GM13977 (cell line): Measurements from ENCODE around the gene LMBRD2.

Source experiments
- DNase-seq: peaks from one replicate; pipeline ENCODE4 v3.0.0; 2012; ENCODE audit warnings: low spot score
- in situ Hi-C: fragments of 300-500 bp; cut with MboI; formaldehyde crosslinking; loops from one replicate; pipeline ENCODE4 v1.12.0; 2022; ENCODE audit warnings: low sequenced_read_pairs, low pct_unique_long_range_greater_than_20kb, mixed read lengths, inconsistent platforms; ENCODE audit not compliant: unreplicated experiment
- TF ChIP-seq, protein P1 (sequence below): IDR thresholded peaks from 2 replicates; pipeline ENCODE4 v1.5.1; 2012; ENCODE audit warnings: mild to moderate bottlenecking, control low read depth; ENCODE audit not compliant: insufficient read depth; ENCODE audit errors: extremely low read depth, missing control alignments

Gene LMBRD2

DNA sequence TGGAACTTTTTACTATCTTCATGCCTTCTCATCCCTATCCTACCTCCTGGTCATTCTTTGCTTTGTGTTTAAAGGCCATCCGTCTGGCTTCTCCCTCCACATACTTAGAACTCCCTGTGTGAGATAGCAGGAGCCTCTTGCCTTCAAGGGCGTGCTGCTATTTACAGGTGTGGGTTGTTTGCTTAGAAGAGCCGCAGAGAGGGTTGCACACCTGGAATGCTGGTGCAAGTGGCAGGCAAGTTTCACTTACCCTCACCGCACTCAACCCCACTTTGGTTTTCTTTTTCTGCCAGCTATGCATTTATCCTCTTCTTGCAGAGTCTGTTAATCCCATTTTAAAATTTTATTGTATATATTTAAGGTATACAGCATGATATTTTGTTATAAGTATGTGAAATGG lies 12.8 kb upstream of the LMBRD2 start:
- in situ Hi-C loops: no loop called here
- no peak for DNase-seq
- TF ChIP-seq, protein P1, sequence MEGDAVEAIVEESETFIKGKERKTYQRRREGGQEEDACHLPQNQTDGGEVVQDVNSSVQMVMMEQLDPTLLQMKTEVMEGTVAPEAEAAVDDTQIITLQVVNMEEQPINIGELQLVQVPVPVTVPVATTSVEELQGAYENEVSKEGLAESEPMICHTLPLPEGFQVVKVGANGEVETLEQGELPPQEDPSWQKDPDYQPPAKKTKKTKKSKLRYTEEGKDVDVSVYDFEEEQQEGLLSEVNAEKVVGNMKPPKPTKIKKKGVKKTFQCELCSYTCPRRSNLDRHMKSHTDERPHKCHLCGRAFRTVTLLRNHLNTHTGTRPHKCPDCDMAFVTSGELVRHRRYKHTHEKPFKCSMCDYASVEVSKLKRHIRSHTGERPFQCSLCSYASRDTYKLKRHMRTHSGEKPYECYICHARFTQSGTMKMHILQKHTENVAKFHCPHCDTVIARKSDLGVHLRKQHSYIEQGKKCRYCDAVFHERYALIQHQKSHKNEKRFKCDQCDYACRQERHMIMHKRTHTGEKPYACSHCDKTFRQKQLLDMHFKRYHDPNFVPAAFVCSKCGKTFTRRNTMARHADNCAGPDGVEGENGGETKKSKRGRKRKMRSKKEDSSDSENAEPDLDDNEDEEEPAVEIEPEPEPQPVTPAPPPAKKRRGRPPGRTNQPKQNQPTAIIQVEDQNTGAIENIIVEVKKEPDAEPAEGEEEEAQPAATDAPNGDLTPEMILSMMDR: no peak

DNA sequence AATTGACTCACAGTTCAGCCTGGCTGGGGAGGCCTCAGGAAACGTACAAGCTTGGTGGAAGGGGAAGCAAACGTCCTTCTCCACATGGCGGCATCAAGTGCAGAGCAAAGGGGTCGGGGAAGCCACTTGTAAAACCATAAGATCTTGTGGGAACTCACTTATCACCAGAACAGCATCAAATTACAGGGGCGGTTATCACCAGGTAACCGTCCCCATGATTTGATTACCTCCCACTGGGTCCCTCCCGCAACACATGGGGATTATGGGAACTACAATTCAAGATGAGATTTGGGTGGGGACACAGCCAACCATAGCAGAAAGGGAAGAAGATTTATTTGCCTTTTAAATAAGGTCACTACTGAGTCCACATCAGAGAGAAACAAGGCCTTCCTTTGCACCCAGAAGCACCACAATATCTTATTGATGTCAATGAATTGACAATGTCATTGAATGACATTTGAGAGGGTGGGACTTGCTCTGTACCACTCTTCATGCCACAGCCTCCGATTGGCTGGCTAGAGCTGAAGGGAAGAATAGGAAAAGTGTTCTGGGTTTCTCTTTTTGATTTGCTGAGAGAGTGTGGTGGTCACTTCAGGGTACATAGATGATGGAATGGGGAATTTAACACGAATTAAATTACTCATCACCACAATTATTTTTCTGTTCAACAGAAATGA lies 11.3 kb upstream of the LMBRD2 start:
- TF ChIP-seq, protein P1: no peak
- in situ Hi-C loops: no loop called here
- DNase-seq: no peak

DNA sequence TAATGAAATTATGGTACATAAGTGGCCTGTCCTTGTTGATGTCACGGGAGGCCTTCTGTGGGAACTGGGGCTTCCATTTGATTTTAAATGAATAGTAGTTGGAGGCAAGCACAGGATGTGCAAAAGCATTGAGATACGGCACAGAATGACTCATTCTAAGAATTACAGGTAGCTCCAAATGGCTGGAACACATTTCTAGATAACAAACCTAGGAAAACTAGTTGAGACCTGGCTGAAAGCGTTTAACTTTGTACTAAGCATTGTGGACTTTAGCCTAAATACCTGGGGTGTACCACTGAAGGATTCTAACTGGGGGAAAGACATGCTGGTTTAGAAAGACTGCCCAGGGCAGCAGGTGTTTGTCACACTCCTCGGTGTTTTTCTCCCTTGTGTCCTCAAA lies 9.7 kb upstream of the LMBRD2 start:
- no peak for DNase-seq
- TF ChIP-seq, protein P1: no peak
- in situ Hi-C loops: no loop called here

DNA sequence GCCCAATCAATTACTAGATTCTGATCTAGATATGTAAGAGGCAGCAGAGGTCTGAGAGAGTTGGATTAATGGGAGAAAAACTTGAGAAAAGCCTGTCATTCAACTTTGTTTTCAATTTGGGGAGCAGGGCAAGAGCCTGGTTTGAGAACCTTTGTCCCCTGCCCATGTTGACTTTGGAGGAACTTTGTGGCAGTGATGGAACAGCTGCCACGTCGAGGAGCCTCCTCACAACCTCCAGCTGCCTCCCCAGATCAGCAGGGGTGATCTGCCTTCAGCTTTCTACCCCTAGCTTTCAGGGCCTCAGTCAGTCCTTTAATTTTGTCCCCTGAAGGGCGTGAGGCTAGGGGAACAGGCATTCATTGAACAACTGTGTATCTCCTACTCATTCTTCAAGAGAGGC lies 8.9 kb upstream of the LMBRD2 start:
- in situ Hi-C loops: no loop called here
- DNase-seq: no peak
- TF ChIP-seq, protein P1: no peak

DNA sequence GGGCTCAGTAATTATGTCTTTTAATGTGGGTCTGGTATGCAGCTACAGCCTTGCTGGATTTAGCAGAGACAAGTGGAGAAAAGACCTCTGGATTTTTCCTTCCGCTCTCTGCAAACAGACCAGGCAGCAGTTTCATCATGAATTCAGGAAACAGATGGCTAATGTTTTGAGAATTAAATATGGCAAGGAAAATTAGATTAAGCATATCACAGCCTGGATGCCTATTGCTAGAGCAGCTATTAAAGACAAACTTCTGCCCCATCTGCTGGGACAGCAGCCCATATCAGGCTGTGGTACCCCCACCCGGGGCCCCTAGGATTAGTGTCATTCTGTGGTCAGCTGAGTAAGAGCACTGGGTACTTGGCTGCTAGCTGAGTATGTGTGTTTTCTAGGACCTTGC lies 6.5 kb upstream of the LMBRD2 start:
- TF ChIP-seq, protein P1: no peak
- DNase-seq: no peak
- in situ Hi-C loops: no loop called here

DNA sequence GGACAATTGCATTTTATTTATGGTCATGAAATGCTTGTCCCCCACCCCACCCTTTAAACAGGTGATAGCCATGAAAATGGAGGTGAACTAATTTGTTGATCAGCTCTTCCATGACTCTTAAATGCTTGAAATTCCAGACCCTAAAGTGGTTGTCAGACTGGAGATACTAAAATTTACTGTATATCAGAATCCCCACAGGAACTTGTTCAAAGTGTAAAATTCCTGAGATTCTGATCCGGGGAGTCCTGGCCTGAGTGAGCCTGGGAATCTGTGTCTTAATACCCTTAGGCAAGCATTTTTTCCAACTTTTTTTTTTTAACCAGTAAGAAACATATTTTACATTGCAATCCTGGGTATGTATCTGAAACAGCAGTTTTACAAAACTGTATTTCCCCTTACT lies 4.9 kb upstream of the LMBRD2 start:
- TF ChIP-seq, protein P1: no peak
- DNase-seq: no peak
- in situ Hi-C loops: no loop called here

DNA sequence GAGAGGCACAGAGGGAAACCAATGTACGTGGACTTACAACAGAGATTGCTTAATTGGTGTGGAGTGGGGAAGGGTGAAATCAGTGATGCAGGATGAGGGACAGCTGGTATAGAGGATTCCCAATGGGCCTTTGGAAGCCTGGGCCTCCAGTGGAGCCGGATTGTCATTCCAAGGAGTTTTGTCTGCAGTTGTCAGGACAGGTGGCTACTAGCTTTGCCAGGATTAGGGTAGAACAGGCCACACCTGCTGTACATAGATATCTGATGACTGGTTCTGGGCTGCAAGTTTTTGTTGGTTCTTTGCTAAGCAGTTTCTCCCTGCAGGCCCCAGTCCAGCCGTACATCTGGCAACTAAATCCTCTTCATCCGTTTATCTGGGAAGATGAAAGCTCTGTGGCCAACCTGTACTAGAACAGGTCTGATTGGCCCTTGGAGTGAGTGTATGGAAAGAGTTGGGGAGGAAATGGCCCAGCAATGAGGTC lies 4.5 kb upstream of the LMBRD2 start:
- no peak for DNase-seq
- TF ChIP-seq, protein P1: no peak
- in situ Hi-C loops: no loop called here
